ENCODE results near the gene RREB1. TPM values are rescaled to one million over a fixed set of nuclear protein-coding genes. Genes with fewer than 3 reads are reported as not detected.

RREB1 gene
- total and polyA plus RNA-seq, 2 of the 4 experiments (the other 2 are of a cell fraction): 8.4 to 14.5 TPM

DNA sequence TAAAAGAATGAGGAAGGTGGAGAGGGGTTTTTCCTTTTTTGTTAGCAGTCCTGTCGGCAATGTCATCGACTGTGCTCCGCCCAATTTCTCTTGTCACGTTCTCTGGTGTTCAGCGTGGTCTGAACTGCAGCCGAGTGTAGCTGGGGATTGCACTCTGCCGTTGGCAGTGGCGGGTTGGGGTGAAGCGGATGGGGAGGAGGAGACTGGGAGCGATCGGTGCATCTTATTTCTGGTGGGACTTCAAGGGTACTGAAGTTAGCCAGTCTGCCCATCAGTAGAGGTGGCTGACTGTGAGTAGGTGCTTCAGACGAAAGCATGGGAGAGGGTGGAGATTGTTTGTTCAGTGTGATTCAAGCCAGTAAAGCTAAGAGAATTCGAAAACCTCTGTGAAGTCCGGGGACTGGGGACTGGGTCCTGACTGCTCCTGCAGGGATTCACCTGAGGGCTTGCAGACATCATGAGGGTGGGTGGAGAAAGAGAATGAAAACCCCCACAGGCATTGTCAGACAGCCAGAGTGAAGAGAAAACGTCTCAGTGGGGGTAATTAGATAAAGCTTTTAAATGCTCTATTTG lies 5.1 kb downstream of the RREB1 start:
- intact Hi-C loops (cut with micrococcal nuclease): no loop called here
- DNase-seq (no peak), ATAC-seq (ENCODE audit: low read depth) (no peak)
- Histone ChIP-seq H2BK5ac (ENCODE audit: low read depth, low read length, poor library complexity, severe bottlenecking) (no peak overlapping the region), H4K5ac (ENCODE audit: low read depth, low read length) (no peak overlapping the region), H3K56ac (ENCODE audit: extremely low read depth, insufficient read depth, low read length) (no peak overlapping the region), H3K9ac (ENCODE audit: low read depth, low read length) (no peak overlapping the region), H2AK5ac (ENCODE audit: low read depth, low read length) (no peak overlapping the region), H3K79me1 (ENCODE audit: low read depth in 1 of 2, low read length in 2 of 2) (peaks cover 20 to 48% of the 10 kb centered on the region in 2 experiments), H3K9me3 (ENCODE audit: control insufficient read depth, insufficient read depth, low read length) (no peaks in the 10 kb centered on the region), H3K9me1 (ENCODE audit: insufficient read depth, low read length) (peaks cover 23% of the 10 kb centered on the region), H4K20me1 (ENCODE audit: insufficient read depth, low read length) (peaks cover 76% of the 10 kb centered on the region), H2BK15ac (ENCODE audit: low read depth, low read length) (no peak overlapping the region), H2BK120ac (ENCODE audit: low read depth, low read length) (no peak overlapping the region), H4K8ac (ENCODE audit: low read depth in 2 of 2, low read length in 2 of 2) (no peak overlapping the region), H3K4me2 (ENCODE audit: low read depth, low read length) (no peak overlapping the region; the same call in 1 of the 2 replicates), H3K27ac (ENCODE audit: insufficient read depth, low read length) (no peak overlapping the region), H2AK9ac (replicated peaks; ENCODE audit: low read depth, low read length, poor library complexity) (no peak overlapping the region), H3K36me3 (ENCODE audit: control insufficient read depth, insufficient read depth, low read length) (no peaks in the 10 kb centered on the region), H3K18ac (ENCODE audit: low read depth, low read length) (no peak overlapping the region), H3K4me1 (ENCODE audit: control insufficient read depth, insufficient read depth, low read length) (peaks cover 8% of the 10 kb centered on the region), H2BK20ac (ENCODE audit: low read depth, low read length) (no peak overlapping the region), H2AFZ (replicated peaks; ENCODE audit: low read length, poor library complexity) (no peak overlapping the region), H3K27me3 (ENCODE audit: control insufficient read depth, insufficient read depth, low read length) (no peaks in the 10 kb centered on the region), H3K14ac (replicated peaks; ENCODE audit: low read depth, low read length) (no peak overlapping the region), H3K23ac (ENCODE audit: low read depth, low read length) (peak overlapping the region; percentile 50; the same call in 1 of the 2 replicates), H3K4me3 (ENCODE audit: insufficient read depth, low read depth, low read length) (no peak overlapping the region), H3K4ac (ENCODE audit: low read depth, low read length) (no peak overlapping the region), H4K91ac (ENCODE audit: insufficient read depth, low read depth, low read length) (no peak overlapping the region)
- in situ Hi-C loops (cut with MboI; ENCODE audit: low sequenced_read_pairs): no loop called here
- BruUV-seq (replicated peaks): no TSS peak
- ChIA-PET CTCF (no interaction called here), POLR2A (ENCODE audit: unreplicated experiment) (interaction anchor here (0.6 kb wide), 1 partner anchor 1943 kb away, joined by 3 read pairs; no protein-coding TSS in a partner anchor)
- WGBS, 2 experiments (ENCODE audit: extremely low coverage in 2 of 2, insufficient read length in 1 of 2): 80% methylated on average over 1 of the region's 15 CpGs; no CpG with 5 or more reads in 1 of the 2 experiments
- TF ChIP-seq USF2 (IDR thresholded peaks at IDR 0.05; ENCODE audit: low read depth, low read length): no peak
- no peak for TF ChIP-seq SMC3 (IDR thresholded peaks at IDR 0.05; ENCODE audit: low read depth, low read length)
- no peak for TF ChIP-seq CHD1 (IDR thresholded peaks at IDR 0.05; ENCODE audit: low read depth, low read length)
- no peak for TF ChIP-seq BHLHE40 (IDR thresholded peaks at IDR 0.05; ENCODE audit: low read depth, low read length)
- TF ChIP-seq POLR2A (IDR thresholded peaks at IDR 0.05; ENCODE audit: low read depth, low read length): no peak
- TF ChIP-seq CEBPB (IDR thresholded peaks at IDR 0.05; ENCODE audit: low read depth, low read length): no peak
- TF ChIP-seq, protein P1, sequence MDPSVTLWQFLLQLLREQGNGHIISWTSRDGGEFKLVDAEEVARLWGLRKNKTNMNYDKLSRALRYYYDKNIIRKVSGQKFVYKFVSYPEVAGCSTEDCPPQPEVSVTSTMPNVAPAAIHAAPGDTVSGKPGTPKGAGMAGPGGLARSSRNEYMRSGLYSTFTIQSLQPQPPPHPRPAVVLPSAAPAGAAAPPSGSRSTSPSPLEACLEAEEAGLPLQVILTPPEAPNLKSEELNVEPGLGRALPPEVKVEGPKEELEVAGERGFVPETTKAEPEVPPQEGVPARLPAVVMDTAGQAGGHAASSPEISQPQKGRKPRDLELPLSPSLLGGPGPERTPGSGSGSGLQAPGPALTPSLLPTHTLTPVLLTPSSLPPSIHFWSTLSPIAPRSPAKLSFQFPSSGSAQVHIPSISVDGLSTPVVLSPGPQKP (IDR thresholded peaks at IDR 0.05; ENCODE audit: borderline replicate concordance, low read depth, low read length): no peak
- TF ChIP-seq NFE2L2 (IDR thresholded peaks at IDR 0.05; ENCODE audit: low read depth, low read length): no peak
- no peak for TF ChIP-seq RAD21 (IDR thresholded peaks at IDR 0.05; ENCODE audit: low read length)
- TF ChIP-seq CTCF (conservative IDR thresholded peaks at IDR 0.05; ENCODE audit: low read depth, low read length): no peak
- TF ChIP-seq FOS (IDR thresholded peaks at IDR 0.05; ENCODE audit: low read depth, low read length): no peak
- TF ChIP-seq MAFK (IDR thresholded peaks at IDR 0.05; ENCODE audit: low read depth, low read length): no peak
- TF ChIP-seq RFX5 (IDR thresholded peaks at IDR 0.05; ENCODE audit: low read depth, low read length): no peak
- TF ChIP-seq RCOR1 (IDR thresholded peaks at IDR 0.05; ENCODE audit: insufficient replicate concordance, low read length): no peak
- TF ChIP-seq MAZ (IDR thresholded peaks at IDR 0.05; ENCODE audit: borderline replicate concordance, low read depth, low read length): no peak
- dilution Hi-C loops (cut with HindIII; ENCODE audit: low sequenced_read_pairs, unreplicated experiment): no loop called here
